Gastrocnemius medialis (tissue), 4 donors: ENCODE data around the gene OR2F2.

ENCODE experiments used
- POLR2A ChIP-seq, 2 donors: fragments of 450-650 bp; IDR thresholded peaks; one replicate each; pipeline ENCODE4 v1.6.1; 2017; ENCODE audit warnings: antibody characterized with exemption in 2 of 2, mild to moderate bottlenecking in 2 of 2, moderate library complexity in 2 of 2
- TF ChIP-seq, protein P1 (sequence below), 5 experiments: fragments of 450-650 bp in 3 of 5; fragments of 200-600 bp in 2 of 5; sonication (generic) in 2 of 5; IDR thresholded peaks in 4 of 5; conservative IDR thresholded peaks in 1 of 5; 1 replicate in 4 of 5; 2 replicates in 1 of 5; pipeline ENCODE4 v1.5.1; 2016 to 2019; ENCODE audit warnings: antibody characterized with exemption in 5 of 5, mild to moderate bottlenecking in 3 of 5, moderate library complexity in 3 of 5

DNA sequence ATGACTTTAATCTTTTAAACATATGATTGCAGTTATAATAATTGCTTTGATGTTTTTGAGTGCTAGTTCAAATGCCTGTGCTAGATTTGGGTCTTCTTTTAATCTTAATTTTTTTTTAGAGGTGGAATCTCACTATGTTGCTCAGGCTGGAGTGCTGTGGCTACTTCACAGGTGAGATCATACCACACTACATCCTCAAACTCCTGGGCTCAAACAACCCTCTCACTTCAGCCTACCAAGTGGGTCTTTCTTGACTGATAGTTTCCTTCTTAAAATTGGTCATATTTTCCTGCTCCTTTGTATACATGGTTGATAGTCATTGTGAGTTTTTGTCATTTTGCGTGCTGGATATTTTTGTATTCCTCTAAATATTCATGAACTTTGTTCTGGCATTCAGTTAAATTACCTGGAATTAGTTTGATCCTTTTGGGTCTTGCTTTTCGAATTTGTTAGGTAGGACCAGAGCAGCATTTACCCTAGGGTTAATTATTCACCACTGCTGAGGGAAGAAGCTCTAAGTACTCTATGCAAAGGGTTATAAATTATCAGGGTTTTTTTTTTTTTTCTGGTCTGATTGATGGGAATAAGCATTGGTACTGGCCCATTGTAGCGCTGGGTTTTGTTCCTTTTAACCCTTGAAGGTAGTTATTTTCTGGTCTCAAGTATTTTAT is 21.0 kb upstream of the OR2F2 start:
- TF ChIP-seq, protein P1, sequence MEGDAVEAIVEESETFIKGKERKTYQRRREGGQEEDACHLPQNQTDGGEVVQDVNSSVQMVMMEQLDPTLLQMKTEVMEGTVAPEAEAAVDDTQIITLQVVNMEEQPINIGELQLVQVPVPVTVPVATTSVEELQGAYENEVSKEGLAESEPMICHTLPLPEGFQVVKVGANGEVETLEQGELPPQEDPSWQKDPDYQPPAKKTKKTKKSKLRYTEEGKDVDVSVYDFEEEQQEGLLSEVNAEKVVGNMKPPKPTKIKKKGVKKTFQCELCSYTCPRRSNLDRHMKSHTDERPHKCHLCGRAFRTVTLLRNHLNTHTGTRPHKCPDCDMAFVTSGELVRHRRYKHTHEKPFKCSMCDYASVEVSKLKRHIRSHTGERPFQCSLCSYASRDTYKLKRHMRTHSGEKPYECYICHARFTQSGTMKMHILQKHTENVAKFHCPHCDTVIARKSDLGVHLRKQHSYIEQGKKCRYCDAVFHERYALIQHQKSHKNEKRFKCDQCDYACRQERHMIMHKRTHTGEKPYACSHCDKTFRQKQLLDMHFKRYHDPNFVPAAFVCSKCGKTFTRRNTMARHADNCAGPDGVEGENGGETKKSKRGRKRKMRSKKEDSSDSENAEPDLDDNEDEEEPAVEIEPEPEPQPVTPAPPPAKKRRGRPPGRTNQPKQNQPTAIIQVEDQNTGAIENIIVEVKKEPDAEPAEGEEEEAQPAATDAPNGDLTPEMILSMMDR (IDR thresholded peaks at IDR 0.05 in 4 of 5, conservative IDR thresholded peaks at IDR 0.05 in 1 of 5) = no peak
- TF ChIP-seq POLR2A (IDR thresholded peaks at IDR 0.05) = no peak
